ENCODE measurements around the gene ATP13A4.

The ATP13A4 gene

GRCh38 chr3:193554811-193555210 is at the start of gene ATP13A4:
TSS of gene ATP13A4 (minus strand) at chr3:193554895. CDS start at chr3:193554799, 96 bp downstream.
- no peak for DNase-seq

GRCh38 chr3:193599393-193599792 is 44.7 kb upstream of the ATP13A4 start:
- no peak for DNase-seq

- no peak for DNase-seq
Observed at GRCh38 chr3:193598202-193598601, 43.5 kb upstream of the ATP13A4 start.

GRCh38 chr3:193595939-193596487 is 41.3 kb upstream of the ATP13A4 start:
- DNase-seq = no peak

GRCh38 chr3:193594946-193595689 is 40.4 kb upstream of the ATP13A4 start:
- peak; percentile 21 for DNase-seq

GRCh38 chr3:193593668-193594030 is 39.0 kb upstream of the ATP13A4 start:
- no peak for DNase-seq

- peak; percentile 99 for DNase-seq
Observed at GRCh38 chr3:193592841-193593667, 38.4 kb upstream of the ATP13A4 start, which contains the start of gene OPA1. TSS of gene OPA1 (plus strand) at chr3:193593208. CDS start at chr3:193593378, 170 bp downstream.

- peak; percentile 56 for DNase-seq
Observed at GRCh38 chr3:193590088-193590856, 35.6 kb upstream of the ATP13A4 start.

GRCh38 chr3:193589616-193590015 is 34.9 kb upstream of the ATP13A4 start:
- DNase-seq = no peak

- DNase-seq = peak; percentile 29
Observed at GRCh38 chr3:193589129-193589528, 34.4 kb upstream of the ATP13A4 start.

- DNase-seq = no peak
Observed at GRCh38 chr3:193586526-193586925, 31.8 kb upstream of the ATP13A4 start.

- DNase-seq = no peak
Observed at GRCh38 chr3:193585530-193585929, 30.8 kb upstream of the ATP13A4 start.

- no peak for DNase-seq
Observed at GRCh38 chr3:193574488-193575070, 19.9 kb upstream of the ATP13A4 start.

GRCh38 chr3:193573403-193574191 is 18.9 kb upstream of the ATP13A4 start:
- no peak for DNase-seq

- peak; percentile 56 for DNase-seq
Observed at GRCh38 chr3:193572426-193572908, 17.8 kb upstream of the ATP13A4 start.

- no peak for DNase-seq
Observed at GRCh38 chr3:193569119-193569518, 14.4 kb upstream of the ATP13A4 start.

- peak; percentile 5 for DNase-seq
Observed at GRCh38 chr3:193564012-193564411, 9.3 kb upstream of the ATP13A4 start.

GRCh38 chr3:193563426-193563825 is 8.7 kb upstream of the ATP13A4 start:
- DNase-seq = no peak

- no peak for DNase-seq
Observed at GRCh38 chr3:193560870-193561269, 6.2 kb upstream of the ATP13A4 start.

- DNase-seq = no peak
Observed at GRCh38 chr3:193560091-193560490, 5.4 kb upstream of the ATP13A4 start.

- peak; percentile 49 for DNase-seq
Observed at GRCh38 chr3:193559100-193559499, 4.4 kb upstream of the ATP13A4 start.
